Measurements from ENCODE around the gene GTF3C4.

The GTF3C4 gene

DNA sequence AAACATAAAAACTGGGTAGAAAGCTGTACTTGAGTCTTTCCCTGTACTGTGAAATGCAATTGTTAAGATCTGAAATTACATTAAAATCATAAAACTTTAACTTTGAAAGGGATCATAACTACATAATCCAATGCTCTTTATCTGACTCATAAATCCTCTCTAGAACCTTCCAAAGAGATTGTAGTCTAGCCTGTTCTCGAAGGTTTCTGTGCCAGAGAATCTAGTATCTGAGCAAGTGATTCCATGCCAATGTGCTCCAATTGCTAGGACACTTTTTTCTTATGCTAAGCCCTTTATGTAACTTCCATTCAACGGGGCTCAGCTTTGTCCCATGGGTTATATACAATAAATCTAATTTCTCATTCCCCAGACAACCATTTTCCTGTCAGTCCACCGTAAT lies 21.6 kb upstream of the GTF3C4 start:
- no peak overlapping the region for H2AFZ ChIP-seq (ENCODE audit: low read depth, low read length)
- H3K23ac ChIP-seq (ENCODE audit: low read length in 2 of 2): no peak overlapping the region
- no peaks in the 10 kb centered on the region for H3K9me3 ChIP-seq (ENCODE audit: control insufficient read depth, low read length)
- H3K4me2 ChIP-seq (ENCODE audit: low read length, poor library complexity, severe bottlenecking): no peak overlapping the region
- no peak overlapping the region for H3K9ac ChIP-seq (ENCODE audit: low read length)
- H2BK12ac ChIP-seq (ENCODE audit: low read length in 2 of 2): no peak overlapping the region
- no peak overlapping the region for H4K8ac ChIP-seq (ENCODE audit: low read length)
- no peak overlapping the region for H2BK15ac ChIP-seq (ENCODE audit: low read depth, poor library complexity, severe bottlenecking)
- DNase-seq: no peak
- no peak overlapping the region for H4K91ac ChIP-seq (ENCODE audit: low read length)
- no peak overlapping the region for H3K27ac ChIP-seq (ENCODE audit: low read length, poor library complexity, severe bottlenecking)
- no peak overlapping the region for H3K4ac ChIP-seq (ENCODE audit: low read depth in 1 of 2, low read length in 2 of 2)
- peaks cover 9% of the 10 kb centered on the region for H3K4me1 ChIP-seq (ENCODE audit: control insufficient read depth, insufficient read depth, low read depth, low read length)
- peaks cover 31 to 84% of the 10 kb centered on the region in 2 experiments for H3K36me3 ChIP-seq (ENCODE audit: control insufficient read depth in 1 of 2, insufficient read depth in 2 of 2, low read depth in 1 of 2, low read length in 2 of 2)
- no peak overlapping the region for H2BK120ac ChIP-seq (ENCODE audit: low read depth, low read length)
- no peak overlapping the region for H2BK5ac ChIP-seq (ENCODE audit: low read depth, low read length, poor library complexity, severe bottlenecking)
- no peak overlapping the region for H3K4me3 ChIP-seq (ENCODE audit: insufficient read depth in 1 of 2, low read depth in 1 of 2, low read length in 2 of 2)
- peaks cover 19% of the 10 kb centered on the region for H3K79me1 ChIP-seq (replicated peaks; ENCODE audit: low read length, poor library complexity, severe bottlenecking)
- H3K14ac ChIP-seq (ENCODE audit: low read length in 2 of 2): no peak overlapping the region
- no peaks in the 10 kb centered on the region for H3K27me3 ChIP-seq (ENCODE audit: control insufficient read depth in 1 of 2, insufficient read depth in 1 of 2, low read length in 2 of 2)
- H3K18ac ChIP-seq (ENCODE audit: low read depth in 1 of 2, low read length in 2 of 2): no peak overlapping the region
- WGBS: 77% methylated on average over 3 of the region's 3 CpGs
- H2AK5ac ChIP-seq (ENCODE audit: low read length, severe bottlenecking): no peak overlapping the region

DNA sequence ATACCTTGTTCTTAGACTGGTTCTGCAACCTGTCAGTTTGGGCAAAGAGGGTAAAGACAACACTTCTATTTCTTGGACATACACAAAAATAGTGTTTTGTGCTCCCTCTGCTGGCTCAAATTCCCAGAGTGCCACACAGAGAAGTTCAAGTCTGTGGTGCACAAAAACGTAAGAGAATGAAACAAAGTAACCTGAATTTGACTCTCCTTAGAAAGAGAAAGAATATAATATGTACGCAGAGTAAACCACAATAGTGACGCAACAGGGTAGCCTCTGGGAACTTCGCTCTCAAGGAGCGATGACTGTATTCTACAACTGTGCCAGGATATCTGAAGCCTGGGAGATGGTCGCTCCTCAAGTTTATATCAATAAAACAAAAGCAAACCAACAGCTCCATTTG lies 19.0 kb upstream of the GTF3C4 start:
- Histone ChIP-seq H3K9ac (ENCODE audit: low read length) (no peak overlapping the region), H2BK15ac (ENCODE audit: low read depth, poor library complexity, severe bottlenecking) (no peak overlapping the region), H2AFZ (ENCODE audit: low read depth, low read length) (no peak overlapping the region), H2BK12ac (ENCODE audit: low read length in 2 of 2) (no peak overlapping the region), H3K4me3 (ENCODE audit: insufficient read depth in 1 of 2, low read depth in 1 of 2, low read length in 2 of 2) (no peak overlapping the region), H2AK5ac (ENCODE audit: low read length, severe bottlenecking) (no peak overlapping the region), H3K9me3 (ENCODE audit: control insufficient read depth, low read length) (no peaks in the 10 kb centered on the region), H3K18ac (ENCODE audit: low read depth in 1 of 2, low read length in 2 of 2) (no peak overlapping the region), H3K79me1 (replicated peaks; ENCODE audit: low read length, poor library complexity, severe bottlenecking) (peaks cover 13% of the 10 kb centered on the region), H3K4ac (ENCODE audit: low read depth in 1 of 2, low read length in 2 of 2) (peak overlapping the region in 1 of 2 experiments; percentile 35), H3K27ac (ENCODE audit: low read length, poor library complexity, severe bottlenecking) (no peak overlapping the region), H3K4me2 (ENCODE audit: low read length, poor library complexity, severe bottlenecking) (no peak overlapping the region), H3K4me1 (ENCODE audit: control insufficient read depth, insufficient read depth, low read depth, low read length) (peaks cover 9% of the 10 kb centered on the region), H4K91ac (ENCODE audit: low read length) (no peak overlapping the region), H3K27me3 (ENCODE audit: control insufficient read depth in 1 of 2, insufficient read depth in 1 of 2, low read length in 2 of 2) (no peaks in the 10 kb centered on the region), H3K36me3 (ENCODE audit: control insufficient read depth in 1 of 2, insufficient read depth in 2 of 2, low read depth in 1 of 2, low read length in 2 of 2) (peaks cover 20 to 71% of the 10 kb centered on the region in 2 experiments), H3K23ac (ENCODE audit: low read length in 2 of 2) (no peak overlapping the region), H2BK5ac (ENCODE audit: low read depth, low read length, poor library complexity, severe bottlenecking) (no peak overlapping the region), H4K8ac (ENCODE audit: low read length) (no peak overlapping the region), H2BK120ac (ENCODE audit: low read depth, low read length) (no peak overlapping the region), H3K14ac (ENCODE audit: low read length in 2 of 2) (no peak overlapping the region)
- peak; percentile 95 for DNase-seq
- 29% methylated on average over 5 of the region's 6 CpGs for WGBS

DNA sequence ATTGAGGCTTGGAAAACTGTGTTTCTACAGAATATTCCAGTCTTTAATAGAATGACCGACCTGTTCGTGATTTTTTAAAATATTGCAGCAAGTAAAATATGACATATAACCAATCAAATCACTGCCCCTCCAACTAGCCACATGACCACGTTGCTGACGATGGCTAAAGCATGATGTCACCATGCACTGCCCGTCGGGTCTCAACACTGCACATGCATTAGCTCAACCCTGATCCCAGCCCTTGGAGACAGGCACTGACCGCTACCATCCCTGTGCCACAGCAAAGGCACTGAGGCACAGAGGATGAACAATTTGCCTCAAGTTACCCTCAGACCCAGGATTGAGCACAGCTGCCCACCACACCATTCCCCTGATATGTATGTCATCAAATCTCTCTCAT lies 14.0 kb upstream of the GTF3C4 start:
- Histone ChIP-seq H3K14ac (ENCODE audit: low read length in 2 of 2) (no peak overlapping the region), H4K8ac (ENCODE audit: low read length) (no peak overlapping the region), H3K4ac (ENCODE audit: low read depth in 1 of 2, low read length in 2 of 2) (no peak overlapping the region), H3K27ac (ENCODE audit: low read length, poor library complexity, severe bottlenecking) (no peak overlapping the region), H3K79me1 (replicated peaks; ENCODE audit: low read length, poor library complexity, severe bottlenecking) (peaks cover 25% of the 10 kb centered on the region), H3K4me1 (ENCODE audit: control insufficient read depth, insufficient read depth, low read depth, low read length) (peaks cover 1% of the 10 kb centered on the region), H2AK5ac (ENCODE audit: low read length, severe bottlenecking) (no peak overlapping the region), H2BK12ac (ENCODE audit: low read length in 2 of 2) (no peak overlapping the region), H2BK15ac (ENCODE audit: low read depth, poor library complexity, severe bottlenecking) (no peak overlapping the region), H3K18ac (ENCODE audit: low read depth in 1 of 2, low read length in 2 of 2) (no peak overlapping the region), H2AFZ (ENCODE audit: low read depth, low read length) (no peak overlapping the region), H2BK120ac (ENCODE audit: low read depth, low read length) (no peak overlapping the region), H4K91ac (ENCODE audit: low read length) (no peak overlapping the region), H3K36me3 (ENCODE audit: control insufficient read depth in 1 of 2, insufficient read depth in 2 of 2, low read depth in 1 of 2, low read length in 2 of 2) (peaks cover 23 to 76% of the 10 kb centered on the region in 2 experiments), H3K4me3 (ENCODE audit: insufficient read depth in 1 of 2, low read depth in 1 of 2, low read length in 2 of 2) (no peak overlapping the region), H2BK5ac (ENCODE audit: low read depth, low read length, poor library complexity, severe bottlenecking) (no peak overlapping the region), H3K9me3 (ENCODE audit: control insufficient read depth, low read length) (no peaks in the 10 kb centered on the region), H3K9ac (ENCODE audit: low read length) (no peak overlapping the region), H3K4me2 (ENCODE audit: low read length, poor library complexity, severe bottlenecking) (no peak overlapping the region), H3K23ac (ENCODE audit: low read length in 2 of 2) (no peak overlapping the region), H3K27me3 (ENCODE audit: control insufficient read depth in 1 of 2, insufficient read depth in 1 of 2, low read length in 2 of 2) (no peaks in the 10 kb centered on the region)
- WGBS: 95% methylated on average over 7 of the region's 7 CpGs
- no peak for DNase-seq

DNA sequence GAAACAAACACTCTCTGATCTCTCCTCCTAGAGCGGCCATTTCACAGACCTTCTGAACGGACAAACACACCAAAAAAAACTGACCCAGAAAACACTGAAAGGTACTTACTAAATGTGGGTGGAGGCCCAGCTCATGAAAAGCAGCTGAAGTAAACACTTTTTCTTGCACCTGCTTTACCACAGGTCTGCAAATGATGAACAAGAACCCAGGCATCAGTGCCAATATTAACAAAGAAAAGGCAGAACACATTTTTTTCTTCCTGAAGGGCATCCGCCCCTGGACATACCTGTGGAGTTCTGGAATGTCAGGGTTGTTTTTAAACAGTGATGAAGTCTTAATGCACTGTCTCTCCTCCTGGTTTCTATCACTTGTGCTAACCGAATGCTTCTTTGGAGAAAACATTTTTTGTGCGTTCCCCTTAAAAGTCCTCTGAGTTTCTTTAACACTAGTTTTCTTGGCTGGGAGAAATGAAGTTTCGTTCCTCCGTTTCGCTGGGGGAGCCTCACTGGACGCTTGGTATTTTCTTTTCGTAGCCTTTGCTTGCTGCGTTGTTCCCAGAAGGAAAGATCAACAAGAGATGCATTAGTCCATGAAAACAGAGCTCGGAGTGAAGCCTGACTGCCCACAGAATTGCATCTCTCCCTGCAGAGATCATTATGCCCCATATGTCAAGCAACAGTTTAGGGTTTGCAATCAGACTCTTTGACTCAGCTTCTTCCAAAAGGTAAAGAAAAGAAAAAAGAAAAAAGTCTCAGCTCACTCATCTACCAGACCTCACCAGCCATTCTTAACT lies 7.9 kb upstream of the GTF3C4 start:
- H2AK5ac ChIP-seq (ENCODE audit: low read length, severe bottlenecking): no peak overlapping the region
- WGBS: 95% methylated on average over 12 of the region's 12 CpGs

More for the DNA sequence above, 7.9 kb upstream of the GTF3C4 start:
- H2BK5ac ChIP-seq (ENCODE audit: low read depth, low read length, poor library complexity, severe bottlenecking): no peak overlapping the region
- DNase-seq: no peak
- peaks cover 27% of the 10 kb centered on the region for H3K79me1 ChIP-seq (replicated peaks; ENCODE audit: low read length, poor library complexity, severe bottlenecking)
- no peak overlapping the region for H3K23ac ChIP-seq (ENCODE audit: low read length in 2 of 2)
- no peak overlapping the region for H3K18ac ChIP-seq (ENCODE audit: low read depth in 1 of 2, low read length in 2 of 2)
- H3K14ac ChIP-seq (ENCODE audit: low read length in 2 of 2): no peak overlapping the region
- no peaks in the 10 kb centered on the region for H3K9me3 ChIP-seq (ENCODE audit: control insufficient read depth, low read length)
- no peak overlapping the region for H4K91ac ChIP-seq (ENCODE audit: low read length)
- no peak overlapping the region for H3K4me2 ChIP-seq (ENCODE audit: low read length, poor library complexity, severe bottlenecking)
- no peaks in the 10 kb centered on the region for H3K27me3 ChIP-seq (ENCODE audit: control insufficient read depth in 1 of 2, insufficient read depth in 1 of 2, low read length in 2 of 2)
- no peak overlapping the region for H3K9ac ChIP-seq (ENCODE audit: low read length)
- H2AFZ ChIP-seq (ENCODE audit: low read depth, low read length): no peak overlapping the region
- H3K36me3 ChIP-seq (ENCODE audit: control insufficient read depth in 1 of 2, insufficient read depth in 2 of 2, low read depth in 1 of 2, low read length in 2 of 2): peaks cover 16 to 57% of the 10 kb centered on the region in 2 experiments
- H3K4me1 ChIP-seq (ENCODE audit: control insufficient read depth, insufficient read depth, low read depth, low read length): peaks cover 6% of the 10 kb centered on the region
- H3K4ac ChIP-seq (ENCODE audit: low read depth in 1 of 2, low read length in 2 of 2): no peak overlapping the region
- no peak overlapping the region for H2BK15ac ChIP-seq (ENCODE audit: low read depth, poor library complexity, severe bottlenecking)
- no peak overlapping the region for H2BK120ac ChIP-seq (ENCODE audit: low read depth, low read length)
- no peak overlapping the region for H3K4me3 ChIP-seq (ENCODE audit: insufficient read depth in 1 of 2, low read depth in 1 of 2, low read length in 2 of 2)
- no peak overlapping the region for H2BK12ac ChIP-seq (ENCODE audit: low read length in 2 of 2)
- no peak overlapping the region for H4K8ac ChIP-seq (ENCODE audit: low read length)
- H3K27ac ChIP-seq (ENCODE audit: low read length, poor library complexity, severe bottlenecking): peak overlapping the region; percentile 74

Measured in mesenchymal stem cell (in vitro differentiated cells and primary cell).